Mucosa of rectum (tissue), 2 donors: ENCODE results near the gene MORC1.
A peak's percentile ranks its signal among the peaks of the same experiment; 100 is the strongest.
"Not testable (repeated sequence)": the region's sequence is repeated elsewhere in the genome, so short reads cannot be mapped to it uniquely, and the experiment has no call there.

Experiments used
- H3K27ac ChIP-seq, 2 donors: one replicate each; pipeline ENCODE4 v1.7.0; 2013; ENCODE audit warnings: inconsistent platforms in 2 of 2, low read depth in 2 of 2, low read length in 2 of 2
- H3K27me3 ChIP-seq, 2 donors: one replicate each; pipeline ENCODE4 v1.7.0; 2013; ENCODE audit warnings: low read length in 2 of 2; ENCODE audit not compliant: control insufficient read depth in 2 of 2, insufficient read depth in 2 of 2
- H3K36me3 ChIP-seq, 2 donors: one replicate each; pipeline ENCODE4 v1.7.0; 2013; ENCODE audit warnings: low read length in 2 of 2; ENCODE audit not compliant: control insufficient read depth in 2 of 2, insufficient read depth in 2 of 2
- H3K4me1 ChIP-seq, 2 donors: one replicate each; pipeline ENCODE4 v1.7.0; 2013; ENCODE audit warnings: low read length in 2 of 2, mild to moderate bottlenecking in 1 of 2; ENCODE audit not compliant: control insufficient read depth in 2 of 2, insufficient read depth in 2 of 2
- H3K4me3 ChIP-seq, 2 donors: one replicate each; pipeline ENCODE4 v1.7.0; 2013; ENCODE audit warnings: low read length in 2 of 2
- H3K9ac ChIP-seq, 2 donors: one replicate each; pipeline ENCODE4 v1.7.0; 2013; ENCODE audit warnings: low read length in 2 of 2, low read depth in 1 of 2, mild to moderate bottlenecking in 1 of 2
- H3K9me3 ChIP-seq, 2 donors: one replicate each; pipeline ENCODE4 v1.7.0; 2013; ENCODE audit warnings: low read length in 2 of 2; ENCODE audit not compliant: control insufficient read depth in 2 of 2
- donor health status: healthy.
- donor health status: Normal muscosa, but diverticular disease.

The MORC1 gene

DNA sequence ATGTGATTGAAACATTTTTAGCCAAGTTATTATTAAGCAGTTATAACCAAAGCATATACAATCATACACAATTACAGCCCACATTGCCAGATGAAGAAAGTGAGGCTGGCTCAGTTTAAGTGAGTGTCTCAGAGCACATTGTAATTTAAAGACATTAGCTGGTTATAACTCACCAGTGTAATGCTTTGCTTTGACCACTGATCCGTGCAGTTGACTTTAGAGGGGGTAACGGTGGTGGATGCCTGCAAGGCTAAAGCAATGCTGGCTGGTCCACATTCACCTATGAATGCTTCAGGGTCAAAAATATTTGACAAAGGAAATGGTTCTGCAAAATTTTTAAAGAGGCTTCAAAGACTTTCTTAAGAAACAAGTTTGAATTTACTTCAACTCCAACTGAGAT is 19.8 kb upstream of the MORC1 start:
- Histone ChIP-seq H3K9ac (no peak overlapping the region), H3K4me3 (peak overlapping the region in 1 of 2 donors; percentile 66), H3K27me3 (no peaks in the 10 kb centered on the region), H3K4me1 (peaks cover 2 to 9% of the 10 kb centered on the region in 2 donors), H3K36me3 (no peaks in the 10 kb centered on the region), H3K9me3 (no peaks in the 10 kb centered on the region), H3K27ac (no peak overlapping the region)

DNA sequence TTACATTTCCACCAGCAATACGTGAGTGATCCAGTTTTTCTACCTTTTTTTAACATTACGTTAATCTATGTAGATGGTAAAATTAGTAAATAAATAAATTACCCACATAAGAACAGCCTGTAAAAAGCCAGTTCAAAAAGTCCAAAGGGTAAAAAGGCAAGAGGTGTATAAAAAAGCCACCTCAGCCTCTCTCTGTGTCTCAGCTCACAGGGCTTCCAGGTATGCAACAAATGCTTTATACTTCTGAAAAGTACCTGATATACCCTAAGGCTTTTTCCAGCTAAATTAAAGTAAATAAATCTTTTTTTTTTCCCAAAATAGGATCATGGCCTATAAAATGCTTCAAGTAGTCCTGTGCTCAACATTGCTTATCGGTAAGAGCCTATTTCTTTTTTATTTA is 18.6 kb upstream of the MORC1 start, which contains the start of gene C3orf85:
Gene C3orf85 (plus strand): TSS at position 197 of the 400 bp plus-strand sequence. CDS start 129 bp downstream, at position 326.
- no peaks in the 10 kb centered on the region for H3K36me3 ChIP-seq
- H3K4me3 ChIP-seq = peak within 1 kb of the TSS; percentile 49 to 66
- peaks cover 2 to 12% of the 10 kb centered on the region in 2 donors for H3K4me1 ChIP-seq
- H3K9me3 ChIP-seq = no peaks in the 10 kb centered on the region
- H3K27ac ChIP-seq = no peak within 1 kb of the TSS
- H3K27me3 ChIP-seq = no peaks in the 10 kb centered on the region
- peak within 1 kb of the TSS in 1 of 2 donors; percentile 12 for H3K9ac ChIP-seq

DNA sequence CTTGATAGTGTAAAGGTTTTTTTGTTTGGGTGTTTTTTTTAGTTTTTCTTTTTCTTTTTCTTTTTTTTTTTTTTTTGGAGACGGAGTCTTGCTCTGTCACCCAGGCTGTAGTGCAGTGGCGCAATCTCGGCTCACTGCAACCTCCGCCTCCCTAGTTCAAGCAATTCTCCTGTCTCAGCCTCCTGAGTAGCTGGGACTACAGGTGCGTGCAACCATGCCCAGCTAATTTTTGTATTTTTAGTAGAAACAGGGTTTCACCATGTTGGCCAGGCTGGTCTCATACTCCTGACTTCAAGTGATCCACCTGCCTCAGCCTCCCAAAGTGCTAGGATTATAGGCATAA is 15.5 kb upstream of the MORC1 start:
- not testable (repeated sequence) for H3K9ac ChIP-seq, H3K4me3 ChIP-seq, H3K36me3 ChIP-seq, H3K27ac ChIP-seq, H3K9me3 ChIP-seq, H3K27me3 ChIP-seq
- peaks cover 2 to 12% of the 10 kb centered on the region in 2 donors for H3K4me1 ChIP-seq

DNA sequence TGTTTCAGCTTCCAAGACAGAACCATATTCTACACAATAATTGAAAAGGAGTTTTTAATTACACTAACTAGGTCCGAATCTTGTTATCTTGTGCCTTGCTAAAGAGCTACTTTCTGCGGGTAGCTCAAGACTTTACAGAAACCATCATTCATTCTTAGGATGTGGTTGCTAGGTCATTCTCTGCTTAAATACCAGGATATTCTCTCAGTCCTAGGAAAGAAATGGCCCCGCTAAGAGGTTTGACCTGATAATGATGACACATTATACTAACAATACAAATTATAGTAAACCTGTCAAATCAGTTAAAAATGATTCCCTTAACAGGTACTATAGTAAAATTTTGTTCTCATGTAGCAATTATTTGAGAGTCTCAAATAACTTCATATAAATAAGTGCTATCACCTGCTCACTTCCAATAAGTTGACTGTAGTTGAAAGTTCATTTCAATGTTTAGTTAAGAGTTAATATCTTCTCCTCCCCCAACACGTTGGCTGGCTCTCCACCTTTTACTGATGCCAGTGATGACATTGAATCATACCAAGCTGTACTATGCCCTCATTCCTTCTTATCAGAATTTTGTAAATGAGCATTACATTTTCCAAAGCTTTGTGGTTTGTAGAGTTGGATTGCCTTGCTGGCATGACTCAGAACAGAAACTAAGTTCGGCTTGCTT is 15.0 kb upstream of the MORC1 start:
- no peak overlapping the region for H3K4me3 ChIP-seq
- H3K36me3 ChIP-seq = no peaks in the 10 kb centered on the region
- peaks cover 2 to 12% of the 10 kb centered on the region in 2 donors for H3K4me1 ChIP-seq
- H3K27ac ChIP-seq = no peak overlapping the region
- H3K27me3 ChIP-seq = no peaks in the 10 kb centered on the region
- no peaks in the 10 kb centered on the region for H3K9me3 ChIP-seq
- H3K9ac ChIP-seq = no peak overlapping the region

DNA sequence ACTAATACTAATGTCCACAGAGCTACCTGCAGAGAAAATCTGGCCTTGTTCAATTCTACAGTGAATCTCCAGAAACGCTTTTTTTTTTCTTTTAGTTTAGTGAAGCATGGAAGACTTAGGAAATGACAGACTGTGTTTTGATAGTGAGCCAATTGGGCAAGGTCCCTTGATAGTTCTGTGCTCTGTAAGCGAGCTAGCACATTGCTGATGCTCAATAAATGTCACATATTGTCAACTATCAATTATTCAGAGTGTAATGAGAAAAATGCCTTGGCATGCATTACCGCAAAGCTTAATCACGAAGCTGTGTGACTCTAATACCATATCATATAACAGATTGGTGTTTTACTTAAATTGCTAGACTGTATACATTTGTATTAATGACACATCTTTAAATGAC is 13.3 kb upstream of the MORC1 start:
- no peaks in the 10 kb centered on the region for H3K9me3 ChIP-seq
- no peaks in the 10 kb centered on the region for H3K36me3 ChIP-seq
- no peaks in the 10 kb centered on the region for H3K27me3 ChIP-seq
- peaks cover 2 to 13% of the 10 kb centered on the region in 2 donors for H3K4me1 ChIP-seq
- H3K4me3 ChIP-seq = no peak overlapping the region
- H3K27ac ChIP-seq = no peak overlapping the region
- no peak overlapping the region for H3K9ac ChIP-seq

DNA sequence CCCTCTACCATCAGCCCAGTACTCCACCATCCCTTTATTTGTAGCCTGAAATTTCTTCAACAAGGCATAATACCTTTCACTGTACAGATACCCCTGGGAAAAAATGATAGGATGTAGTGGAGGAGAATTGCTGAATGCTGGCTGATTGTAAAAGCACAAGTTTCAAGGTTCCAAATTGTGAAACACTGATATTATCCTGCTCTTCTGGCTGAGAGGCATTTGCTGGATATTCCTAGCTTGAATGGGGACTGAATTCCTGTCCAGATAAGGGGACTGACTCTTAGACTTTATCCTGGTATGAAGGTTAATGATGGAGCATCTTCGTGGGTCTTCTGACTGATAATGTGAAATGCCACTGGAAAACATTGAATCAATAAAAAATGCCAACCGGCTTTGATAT is 9.6 kb upstream of the MORC1 start:
- Histone ChIP-seq H3K9me3 (no peaks in the 10 kb centered on the region), H3K4me3 (no peak overlapping the region), H3K36me3 (no peaks in the 10 kb centered on the region), H3K27me3 (no peaks in the 10 kb centered on the region), H3K4me1 (peaks cover 0 to 9% of the 10 kb centered on the region in 2 donors), H3K9ac (no peak overlapping the region), H3K27ac (no peak overlapping the region)

DNA sequence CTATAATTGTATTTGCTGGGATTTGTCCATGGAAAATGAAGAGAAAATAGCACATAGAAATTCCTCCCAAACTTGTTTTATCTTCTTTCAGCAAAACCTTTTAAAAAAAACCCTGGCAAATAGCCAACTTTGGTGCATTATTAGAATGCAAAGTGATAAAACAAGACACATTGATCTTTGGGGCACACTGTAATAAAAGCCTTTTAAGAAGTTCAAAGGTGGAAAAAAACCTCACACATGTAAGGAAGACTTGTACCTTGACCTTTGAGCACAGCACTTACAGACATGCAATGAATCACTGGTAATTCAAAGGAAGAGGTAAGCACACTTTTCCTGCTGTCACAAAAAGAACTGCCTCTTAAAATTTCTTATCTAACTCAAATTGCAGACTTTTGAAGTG is 8.0 kb upstream of the MORC1 start:
- Histone ChIP-seq H3K9ac (no peak overlapping the region), H3K36me3 (no peaks in the 10 kb centered on the region), H3K4me3 (no peak overlapping the region), H3K27me3 (no peaks in the 10 kb centered on the region), H3K4me1 (peaks cover 0 to 8% of the 10 kb centered on the region in 2 donors), H3K27ac (no peak overlapping the region), H3K9me3 (no peaks in the 10 kb centered on the region)

DNA sequence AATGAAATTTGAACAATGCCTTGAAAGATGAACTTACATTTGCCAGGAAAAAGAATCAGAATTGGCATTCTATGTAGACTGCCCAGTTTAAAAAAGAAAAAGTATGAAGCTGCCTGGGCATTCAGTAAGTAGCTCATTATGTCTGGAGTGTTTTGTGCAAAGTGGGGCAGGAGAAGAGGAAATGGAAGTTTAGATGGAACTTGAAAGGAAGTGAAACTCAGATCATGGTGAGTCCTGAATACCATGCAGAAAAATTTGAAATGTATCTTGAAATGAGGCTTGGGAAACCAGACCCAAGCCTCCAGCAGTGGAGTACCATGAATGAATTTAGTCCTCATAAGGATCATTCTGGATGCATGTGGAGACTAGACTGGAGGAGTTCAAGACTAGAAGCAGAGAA is 4.8 kb upstream of the MORC1 start:
- Histone ChIP-seq H3K4me1 (peaks cover 0 to 8% of the 10 kb centered on the region in 2 donors), H3K9me3 (no peaks in the 10 kb centered on the region), H3K4me3 (no peak overlapping the region), H3K36me3 (no peaks in the 10 kb centered on the region), H3K27ac (no peak overlapping the region), H3K27me3 (no peaks in the 10 kb centered on the region), H3K9ac (no peak overlapping the region)

DNA sequence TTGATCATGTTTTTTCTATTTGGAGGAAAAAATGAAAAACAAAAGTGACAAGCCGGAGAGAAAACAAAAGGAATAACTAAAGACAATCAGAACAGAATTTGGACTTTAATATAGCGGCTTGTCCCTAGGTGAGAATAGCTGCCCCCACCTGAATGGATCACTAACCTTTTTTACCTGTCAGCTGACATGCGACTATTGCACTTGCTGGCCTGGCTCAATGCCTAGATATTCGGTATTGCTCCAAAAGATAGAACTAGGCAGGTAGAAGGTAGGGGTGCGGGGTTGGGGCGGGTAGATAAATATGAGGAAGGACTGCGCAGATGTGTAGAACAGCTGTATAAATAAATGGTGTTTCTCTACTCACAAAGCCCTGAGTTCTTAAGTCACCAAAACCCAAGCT is 650 bp upstream of the MORC1 start:
- Histone ChIP-seq H3K9ac (no peak overlapping the region), H3K27ac (no peak overlapping the region), H3K4me1 (no peaks in the 10 kb centered on the region), H3K27me3 (no peaks in the 10 kb centered on the region), H3K9me3 (no peaks in the 10 kb centered on the region), H3K36me3 (no peaks in the 10 kb centered on the region), H3K4me3 (no peak overlapping the region)

DNA sequence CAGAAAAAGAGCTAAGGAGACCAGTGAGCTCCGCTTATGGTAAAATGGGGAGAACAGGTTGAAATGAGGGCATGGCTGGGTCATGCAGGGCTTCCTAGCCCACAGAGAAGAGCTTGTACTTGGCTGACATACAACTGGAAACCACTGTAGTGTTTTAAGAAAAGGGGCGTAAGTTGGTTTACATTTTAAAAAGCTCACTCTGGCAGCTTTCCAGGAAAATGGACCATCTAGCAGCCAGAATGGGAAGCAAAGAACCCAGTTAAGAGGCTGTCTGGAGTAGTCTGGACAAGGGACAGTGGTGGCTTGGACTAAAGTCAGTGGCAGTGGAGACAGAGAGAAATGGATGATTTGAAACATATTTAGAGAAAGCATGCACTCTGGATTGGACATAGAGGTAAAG is 1.9 kb downstream of the MORC1 start:
- no peak overlapping the region for H3K4me3 ChIP-seq
- no peaks in the 10 kb centered on the region for H3K4me1 ChIP-seq
- H3K36me3 ChIP-seq = no peaks in the 10 kb centered on the region
- H3K9ac ChIP-seq = no peak overlapping the region
- no peak overlapping the region for H3K27ac ChIP-seq
- H3K27me3 ChIP-seq = no peaks in the 10 kb centered on the region
- no peaks in the 10 kb centered on the region for H3K9me3 ChIP-seq

DNA sequence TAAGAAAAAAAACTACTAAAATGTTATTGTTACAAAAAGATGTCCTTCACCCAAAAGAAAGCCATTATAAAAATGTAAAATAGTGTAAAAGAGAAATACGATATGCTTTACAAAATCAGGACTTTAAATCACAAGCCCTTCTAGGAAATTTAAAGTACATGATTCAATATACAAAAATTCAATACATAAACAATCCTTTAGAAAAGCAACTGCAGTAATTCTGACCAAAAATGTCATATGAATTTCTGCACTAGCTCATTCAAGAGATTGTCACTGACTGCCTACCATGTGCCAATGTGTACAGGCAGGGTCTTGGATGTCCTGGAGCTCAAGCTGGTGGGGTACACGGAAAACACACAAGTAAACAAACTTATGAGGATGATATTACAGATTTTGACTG is 2.5 kb downstream of the MORC1 start:
- Histone ChIP-seq H3K9me3 (no peaks in the 10 kb centered on the region), H3K27me3 (no peaks in the 10 kb centered on the region), H3K4me3 (no peak overlapping the region), H3K4me1 (no peaks in the 10 kb centered on the region), H3K27ac (no peak overlapping the region), H3K9ac (no peak overlapping the region), H3K36me3 (no peaks in the 10 kb centered on the region)
